Common myeloid progenitor, CD34-positive (primary cell): ENCODE results near the gene MED23.

Experiments used
- CTCF ChIA-PET: fragments of 350-600 bp; sonication (Branson Sonifier 250); formaldehyde crosslinking; loops from one replicate; lab custom pipeline; 2021; ENCODE audit warnings: antibody characterized with exemption; lab: Charles Lee
- POLR2A ChIA-PET: fragments of 350-600 bp; sonication (Branson Sonifier 250); formaldehyde crosslinking; loops from one replicate; lab custom pipeline; 2021; ENCODE audit warnings: antibody characterized with exemption; lab: Charles Lee
- DNase-seq, 3 donors: peaks; one replicate each; pipeline versions ENCODE4 v3.0.0 to v3.0.0-alpha.2; 2013
- H3K27ac ChIP-seq, 2 experiments: 1 replicate in 1 of 2; 2 replicates in 1 of 2; pipeline ENCODE4 v1.7.0; 2013; ENCODE audit warnings: inconsistent platforms in 2 of 2, low read length in 2 of 2, mild to moderate bottlenecking in 2 of 2, low read depth in 1 of 2, moderate library complexity in 1 of 2; ENCODE audit not compliant: severe bottlenecking in 2 of 2, insufficient read depth in 1 of 2, poor library complexity in 1 of 2
- H3K27me3 ChIP-seq, 5 experiments: replicated peaks in 2 of 5; 1 replicate in 3 of 5; 2 replicates in 2 of 5; pipeline versions ENCODE4 v1.6.1 to v1.7.0; 2013; ENCODE audit warnings: low read length in 4 of 5, mild to moderate bottlenecking in 2 of 5, moderate library complexity in 2 of 5, inconsistent platforms in 1 of 5; ENCODE audit not compliant: insufficient read depth in 5 of 5, control insufficient read depth in 4 of 5
- H3K36me3 ChIP-seq, 4 experiments: 1 replicate in 2 of 4; 2 replicates in 2 of 4; pipeline versions ENCODE4 v1.6.1 to v1.7.0; 2013; ENCODE audit warnings: low read length in 3 of 4, control low read depth in 1 of 4, mild to moderate bottlenecking in 1 of 4; ENCODE audit not compliant: control insufficient read depth in 4 of 4, insufficient read depth in 4 of 4
- H3K4me1 ChIP-seq, 4 experiments: 1 replicate in 3 of 4; 2 replicates in 1 of 4; pipeline versions ENCODE4 v1.6.1 to v1.7.1; 2013; ENCODE audit warnings: low read length in 3 of 4, mild to moderate bottlenecking in 3 of 4, control low read depth in 1 of 4, inconsistent platforms in 1 of 4, moderate library complexity in 1 of 4; ENCODE audit not compliant: control insufficient read depth in 4 of 4, insufficient read depth in 4 of 4; ENCODE audit errors: control extremely low read depth in 1 of 4
- H3K4me3 ChIP-seq, 7 experiments: 1 replicate in 4 of 7; 2 replicates in 3 of 7; pipeline versions ENCODE4 v1.5.1 to v1.7.0; 2013; ENCODE audit warnings: mild to moderate bottlenecking in 7 of 7, low read length in 6 of 7, moderate library complexity in 6 of 7, inconsistent platforms in 2 of 7, low read depth in 2 of 7, control low read depth in 1 of 7; ENCODE audit not compliant: insufficient read depth in 4 of 7, control insufficient read depth in 1 of 7; ENCODE audit errors: extremely low read depth in 1 of 7
- H3K9me3 ChIP-seq, 5 experiments: 1 replicate in 4 of 5; 2 replicates in 1 of 5; pipeline versions ENCODE4 v1.6.1 to v1.7.1; 2013; ENCODE audit warnings: low read length in 4 of 5, mild to moderate bottlenecking in 2 of 5, inconsistent platforms in 1 of 5, low read depth in 1 of 5, moderate library complexity in 1 of 5; ENCODE audit not compliant: control insufficient read depth in 4 of 5, insufficient read depth in 2 of 5; ENCODE audit errors: control extremely low read depth in 1 of 5
- WGBS: methylation state at CpG from one replicate; pipeline ENCODE4 v1.1.5; 2013; ENCODE audit not compliant: insufficient coverage; 5-methylcytosine and 5-hydroxymethylcytosine counted together

The MED23 gene

GRCh38 chr6:131635384-131636340 is 7.6 kb upstream of the MED23 start:
- H3K27me3 ChIP-seq, result no peaks in the 10 kb centered on the region
- H3K27ac ChIP-seq, result no peak overlapping the region
- ChIA-PET POLR2A (no interaction called here), CTCF (interaction anchor here (0.6 to 1.6 kb wide), 3 partner anchors 7 to 651 kb away, joined by 3 to 9 read pairs (median 3); partner anchors contain the start of gene MED23)
- 98% methylated on average over 9 of the region's 11 CpGs for WGBS
- no peaks in the 10 kb centered on the region for H3K36me3 ChIP-seq
- H3K4me1 ChIP-seq, result no peaks in the 10 kb centered on the region
- DNase-seq, result no peak
- H3K9me3 ChIP-seq, result no peaks in the 10 kb centered on the region
- no peak overlapping the region for H3K4me3 ChIP-seq

- no peak for DNase-seq
- POLR2A ChIA-PET, result no interaction called here
- Histone ChIP-seq H3K27ac (no peak overlapping the region), H3K4me1 (peaks cover 4 to 14% (median 11%) of the 10 kb centered on the region in 4 experiments), H3K36me3 (no peaks in the 10 kb centered on the region), H3K4me3 (no peak overlapping the region), H3K27me3 (no peaks in the 10 kb centered on the region), H3K9me3 (no peaks in the 10 kb centered on the region)
- CTCF ChIA-PET, result interaction anchor here (1.4 kb wide), 1 partner anchor 747 kb away, joined by 3 read pairs; no protein-coding TSS in a partner anchor
- WGBS, result 89% methylated on average over 1 of the region's 3 CpGs
Observed at GRCh38 chr6:131631625-131632289, 3.7 kb upstream of the MED23 start.

- H3K9me3 ChIP-seq, result no peaks in the 10 kb centered on the region
- WGBS, result 100% methylated on average over 2 of the region's 2 CpGs
- H3K27me3 ChIP-seq, result no peaks in the 10 kb centered on the region
- DNase-seq, result no peak
- CTCF ChIA-PET, result interaction anchor here (0.9 to 4.6 kb wide), 5 partner anchors 7 to 746 kb away, joined by 4 to 30 read pairs (median 9); partner anchors contain the start of gene ENPP3
- POLR2A ChIA-PET, result no interaction called here
- no peak overlapping the region for H3K27ac ChIP-seq
- H3K4me1 ChIP-seq, result peaks cover 4 to 14% (median 12%) of the 10 kb centered on the region in 4 experiments
- no peak overlapping the region for H3K4me3 ChIP-seq
- H3K36me3 ChIP-seq, result peaks cover 2 to 8% (median 2%) of the 10 kb centered on the region in 4 experiments
Observed at GRCh38 chr6:131629651-131630050, 1.6 kb upstream of the MED23 start.

- H3K27ac ChIP-seq, result no peak overlapping the region
- ChIA-PET CTCF (interaction anchor here (0.6 to 4.6 kb wide), 14 partner anchors 8 to 745 kb away, joined by 3 to 30 read pairs (median 3); partner anchors contain the start of gene ENPP3), POLR2A (interaction anchor here (1.3 kb wide), 1 partner anchor 10 kb away, joined by 7 read pairs; no protein-coding TSS in a partner anchor)
- H3K4me1 ChIP-seq, result peaks cover 4 to 14% (median 12%) of the 10 kb centered on the region in 4 experiments
- peaks cover 3 to 17% (median 10%) of the 10 kb centered on the region in 4 experiments for H3K36me3 ChIP-seq
- H3K9me3 ChIP-seq, result no peaks in the 10 kb centered on the region
- 71% methylated on average over 1 of the region's 1 CpG for WGBS
- peak overlapping the region in 5 of 7 experiments; percentile 82 to 97 (median 96) for H3K4me3 ChIP-seq
- peak in 2 of 3 donors; percentile 19 to 35 for DNase-seq
- H3K27me3 ChIP-seq, result no peaks in the 10 kb centered on the region
Observed at GRCh38 chr6:131628726-131629125, 684 bp upstream of the MED23 start.

- ChIA-PET CTCF (interaction anchor here (4.8 kb wide), 1 partner anchor 13 kb away, joined by 30 read pairs; the partner anchor contains the start of gene MED23), POLR2A (no interaction called here)
- H3K4me3 ChIP-seq, result no peak overlapping the region
- no peaks in the 10 kb centered on the region for H3K27me3 ChIP-seq
- DNase-seq, result no peak
- no peak overlapping the region for H3K27ac ChIP-seq
- peaks cover 30 to 75% (median 53%) of the 10 kb centered on the region in 4 experiments for H3K36me3 ChIP-seq
- H3K9me3 ChIP-seq, result no peaks in the 10 kb centered on the region
- 93% methylated on average over 3 of the region's 4 CpGs for WGBS
- H3K4me1 ChIP-seq, result no peaks in the 10 kb centered on the region
Observed at GRCh38 chr6:131615275-131615674, 12.8 kb downstream of the MED23 start.

- Histone ChIP-seq H3K36me3 (peaks cover 29 to 74% (median 52%) of the 10 kb centered on the region in 4 experiments), H3K4me1 (no peaks in the 10 kb centered on the region), H3K27ac (no peak overlapping the region), H3K27me3 (no peaks in the 10 kb centered on the region), H3K4me3 (no peak overlapping the region), H3K9me3 (no peaks in the 10 kb centered on the region)
- 100% methylated on average over 1 of the region's 5 CpGs for WGBS
- POLR2A ChIA-PET, result no interaction called here
- CTCF ChIA-PET, result interaction anchor here (1.1 to 4.8 kb wide), 2 partner anchors 12 to 15 kb away, joined by 4 to 30 read pairs; partner anchors contain the start of gene MED23
- DNase-seq, result no peak
Observed at GRCh38 chr6:131613296-131613925, 14.6 kb downstream of the MED23 start.
